GM12864 (cell line): ENCODE measurements around the gene RAP1GDS1.
"Not testable (repeated sequence)": the region's sequence is repeated elsewhere in the genome, so short reads cannot be mapped to it uniquely, and the experiment has no call there.

ENCODE experiments used
- DNase-seq: peaks from one replicate; pipeline ENCODE4 v3.0.0-alpha.2; 2011; ENCODE audit warnings: low read depth
- H3K4me3 ChIP-seq: 2 replicates; pipeline ENCODE4 v1.5.1; 2011; ENCODE audit warnings: mild to moderate bottlenecking, low read depth, low read length, control low read depth
- CTCF ChIP-seq: IDR thresholded peaks from 2 replicates; pipeline ENCODE4 v1.5.1; 2011; ENCODE audit warnings: low read depth, mild to moderate bottlenecking, moderate library complexity, low read length, control low read depth, inconsistent platforms; ENCODE audit errors: missing control alignments

The RAP1GDS1 gene

GRCh38 chr4:98285676-98286075 is 24.5 kb downstream of the RAP1GDS1 start:
- H3K4me3 ChIP-seq = no peak overlapping the region
- DNase-seq = no peak
- no peak for TF ChIP-seq CTCF

- no peak for DNase-seq
- no peak overlapping the region for H3K4me3 ChIP-seq
- no peak for TF ChIP-seq CTCF
These were observed 26.1 kb downstream of the RAP1GDS1 start for GRCh38 chr4:98287328-98287727.

- not testable (repeated sequence) for DNase-seq
These were observed 27.5 kb downstream of the RAP1GDS1 start for GRCh38 chr4:98288671-98289070.

GRCh38 chr4:98289375-98289774 is 28.2 kb downstream of the RAP1GDS1 start:
- DNase-seq = peak; percentile 8
- no peak for TF ChIP-seq CTCF
- H3K4me3 ChIP-seq = no peak overlapping the region

More at GRCh38 chr4:98288671-98289070, 27.5 kb downstream of the RAP1GDS1 start:
- not testable (repeated sequence) for H3K4me3 ChIP-seq

GRCh38 chr4:98290511-98290910 is 29.3 kb downstream of the RAP1GDS1 start:
- no peak for DNase-seq
- no peak for TF ChIP-seq CTCF
- H3K4me3 ChIP-seq = no peak overlapping the region

- H3K4me3 ChIP-seq = no peak overlapping the region
- no peak for DNase-seq
- TF ChIP-seq CTCF = no peak
These were observed 32.1 kb downstream of the RAP1GDS1 start for GRCh38 chr4:98293104-98293887.

GRCh38 chr4:98298022-98298421 is 36.8 kb downstream of the RAP1GDS1 start:
- no peak overlapping the region for H3K4me3 ChIP-seq
- TF ChIP-seq CTCF = no peak
- DNase-seq = no peak
